ENCODE measurements around the gene LYZL2.

GRCh38 chr10:30574432-30574796 is 55.1 kb downstream of the LYZL2 start:
- no peak for TF ChIP-seq FOXM1 (IDR thresholded peaks at IDR 0.05; ENCODE audit: borderline replicate concordance)
- no peak for TF ChIP-seq BHLHE40 (IDR thresholded peaks at IDR 0.05; ENCODE audit: borderline replicate concordance)
- TF ChIP-seq SP1 (IDR thresholded peaks at IDR 0.05): no peak
- no peak for TF ChIP-seq ELF4 (IDR thresholded peaks at IDR 0.05)
- TF ChIP-seq NFRKB (IDR thresholded peaks at IDR 0.05): no peak
- no peak for TF ChIP-seq FOXK2 (IDR thresholded peaks at IDR 0.05)
- TF ChIP-seq CTBP1 (IDR thresholded peaks at IDR 0.05; ENCODE audit: borderline replicate concordance): no peak
- TF ChIP-seq ZNF384 (IDR thresholded peaks at IDR 0.05): no peak
- TF ChIP-seq FOXA1 (IDR thresholded peaks at IDR 0.05): no peak
- TF ChIP-seq TARDBP (IDR thresholded peaks at IDR 0.05): no peak

All from HEK293T (cell line).